GM19035 (cell line): ENCODE measurements around the gene REX1BD.
"Not testable (repeated sequence)": the region's sequence is repeated elsewhere in the genome, so short reads cannot be mapped to it uniquely, and the experiment has no call there.

ENCODE experiments used
- ATAC-seq: cut with Tn5 transposase; IDR thresholded peaks from one replicate; pipeline ENCODE4 v1.9.1; 2021; ENCODE audit not compliant: unreplicated experiment

The REX1BD gene

GRCh38 chr19:18600692-18601397 is 12.2 kb downstream of the REX1BD start:
- ATAC-seq: not testable (repeated sequence)

- ATAC-seq: no peak
Measured at GRCh38 chr19:18601875-18602274, 13.3 kb downstream of the REX1BD start.

- ATAC-seq: no peak
Measured at GRCh38 chr19:18603255-18603957, 14.8 kb downstream of the REX1BD start.

- ATAC-seq: no peak
Measured at GRCh38 chr19:18603958-18604819, 15.6 kb downstream of the REX1BD start.

- no peak for ATAC-seq
Measured at GRCh38 chr19:18604820-18605159, 16.2 kb downstream of the REX1BD start.

- ATAC-seq: no peak
Measured at GRCh38 chr19:18605196-18605545, 16.6 kb downstream of the REX1BD start.

- ATAC-seq: no peak
Measured at GRCh38 chr19:18605546-18606280, 17.1 kb downstream of the REX1BD start.

GRCh38 chr19:18606281-18607225 is 18.0 kb downstream of the REX1BD start, which contains the start of gene CRLF1:
TSS of gene CRLF1 (minus strand) at chr19:18606799. CDS start at chr19:18606656, 143 bp downstream.
- no peak for ATAC-seq

- ATAC-seq: no peak
Measured at GRCh38 chr19:18607226-18608101, 18.9 kb downstream of the REX1BD start.

GRCh38 chr19:18608102-18608804 is 19.7 kb downstream of the REX1BD start:
- ATAC-seq: no peak

- ATAC-seq: no peak
Measured at GRCh38 chr19:18608805-18609716, 20.5 kb downstream of the REX1BD start.

GRCh38 chr19:18609717-18610051 is 21.1 kb downstream of the REX1BD start:
- ATAC-seq: no peak

GRCh38 chr19:18610245-18610555 is 21.6 kb downstream of the REX1BD start:
- ATAC-seq: no peak

GRCh38 chr19:18610556-18611326 is 22.1 kb downstream of the REX1BD start:
- ATAC-seq: no peak

GRCh38 chr19:18611327-18612050 is 22.9 kb downstream of the REX1BD start:
- ATAC-seq: no peak
